ENCODE results near the gene ZW10.

ZW10 gene

DNA sequence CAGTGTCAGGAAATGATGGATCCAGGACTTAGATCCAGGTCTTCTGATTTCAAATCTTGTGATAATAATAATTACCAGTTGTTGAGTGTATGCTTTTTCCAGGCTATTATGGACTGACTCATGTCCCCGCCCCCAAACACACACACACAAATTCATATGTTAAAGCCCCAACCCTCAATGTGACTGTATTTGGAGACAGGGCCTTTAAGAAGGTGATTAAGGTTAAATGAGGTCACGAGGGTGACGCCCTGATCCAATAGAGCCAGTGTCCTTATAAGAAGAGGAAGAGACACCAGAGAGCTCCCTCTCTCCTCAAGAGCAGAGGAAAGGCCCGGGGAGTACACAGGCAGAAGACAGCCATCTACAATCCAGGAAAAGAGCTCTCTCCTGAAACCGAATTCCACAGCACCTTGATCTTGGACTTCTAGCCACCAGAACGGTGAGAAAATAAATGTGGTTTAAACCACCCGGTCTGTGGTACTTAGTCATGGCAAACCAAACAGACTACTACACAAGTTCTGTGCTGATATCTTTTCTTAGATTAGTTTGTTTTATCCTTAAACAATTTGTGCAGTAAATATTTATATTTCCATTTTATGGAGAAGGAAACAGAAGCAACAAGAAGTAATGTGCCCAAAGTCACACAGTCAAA lies 75.6 kb downstream of the ZW10 start:
- DNase-seq = no peak

DNA sequence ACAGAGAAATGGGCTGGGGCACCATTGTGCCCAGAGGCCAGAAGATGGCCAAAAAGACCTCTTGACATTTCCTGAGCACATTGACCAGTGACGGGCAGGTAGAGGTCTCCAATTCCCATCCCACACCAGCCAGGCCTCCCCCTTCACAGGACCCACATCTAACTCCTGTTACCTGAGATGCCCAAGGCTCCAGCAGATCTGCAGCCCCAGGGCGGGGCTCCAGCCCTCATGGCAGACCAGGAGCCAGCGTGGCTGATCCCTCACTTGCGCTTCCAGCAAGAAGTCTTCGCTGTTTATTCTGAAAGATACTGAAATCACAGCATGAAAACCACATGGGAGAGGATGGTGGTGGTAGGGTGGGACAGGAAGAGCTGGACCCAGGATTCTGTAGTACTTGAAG lies 76.4 kb downstream of the ZW10 start:
- DNase-seq = no peak

GRCh38 chr11:113695207-113695606 lies 78.3 kb downstream of the ZW10 start:
- no peak for DNase-seq

DNA sequence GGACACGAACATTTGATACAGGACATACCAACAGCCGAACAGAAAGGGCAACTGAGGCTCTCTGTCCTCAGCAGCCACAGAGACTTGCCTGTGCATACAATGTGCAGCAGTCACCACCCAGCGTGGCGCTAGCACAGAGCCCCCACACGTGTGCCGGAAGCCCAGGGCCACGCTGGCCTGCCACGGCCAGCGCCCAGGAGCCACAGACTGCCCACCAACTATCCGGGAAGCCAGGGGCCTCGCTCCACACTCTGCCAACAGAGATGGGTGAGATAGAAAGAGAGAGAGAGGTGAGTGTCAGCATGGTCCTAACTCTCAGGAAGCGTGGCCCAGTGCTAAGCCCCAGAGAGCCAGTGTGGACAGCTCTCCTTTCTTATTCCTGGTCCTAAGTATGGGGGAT lies 79.1 kb downstream of the ZW10 start:
- no peak for DNase-seq

- DNase-seq = no peak
These were observed 80.5 kb downstream of the ZW10 start for GRCh38 chr11:113693030-113693429.

- no peak for DNase-seq
These were observed 82.6 kb downstream of the ZW10 start for GRCh38 chr11:113690619-113691569.

DNA sequence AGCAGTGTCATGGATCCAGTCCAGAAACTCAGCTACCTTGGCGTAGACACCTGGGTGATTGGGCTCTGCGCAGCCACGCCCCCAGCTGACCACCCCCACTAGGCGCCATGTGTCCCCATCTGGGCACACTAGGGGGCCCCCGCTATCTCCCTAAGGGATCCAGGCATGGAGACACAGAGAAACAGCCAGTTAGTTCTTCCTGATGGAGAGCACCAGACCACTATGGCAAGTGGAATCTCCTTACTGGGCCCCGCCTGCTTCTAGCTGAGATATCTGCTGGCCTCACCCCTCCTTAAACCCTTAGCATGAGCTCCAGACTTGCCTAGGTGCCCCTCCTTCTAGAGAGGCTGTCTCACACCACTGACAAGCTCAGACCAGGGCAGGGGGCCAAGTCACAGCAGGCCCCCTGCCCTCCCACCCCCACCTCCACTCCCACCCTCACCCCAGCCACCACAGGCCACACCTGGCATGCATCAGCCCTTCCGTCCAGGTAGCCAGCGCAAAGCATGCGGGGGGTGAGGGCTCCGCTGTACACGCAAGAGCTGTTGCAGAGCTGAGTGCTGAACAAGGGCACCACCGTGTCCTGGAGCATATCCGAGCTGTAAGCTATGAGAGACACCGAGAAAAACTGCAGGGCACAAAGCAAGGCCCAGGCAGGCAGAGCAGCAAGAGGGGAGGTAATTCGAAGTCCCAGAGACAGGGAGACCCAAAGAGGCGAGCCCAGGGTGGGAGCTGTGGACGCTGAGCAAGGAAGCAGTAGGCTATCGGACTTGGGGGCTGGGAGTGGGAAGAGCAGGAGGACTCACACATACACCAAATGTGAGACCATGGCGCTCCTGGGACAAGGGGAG lies 83.5 kb downstream of the ZW10 start:
- no peak for DNase-seq

GRCh38 chr11:113685654-113686359 lies 87.7 kb downstream of the ZW10 start:
- DNase-seq = no peak

DNA sequence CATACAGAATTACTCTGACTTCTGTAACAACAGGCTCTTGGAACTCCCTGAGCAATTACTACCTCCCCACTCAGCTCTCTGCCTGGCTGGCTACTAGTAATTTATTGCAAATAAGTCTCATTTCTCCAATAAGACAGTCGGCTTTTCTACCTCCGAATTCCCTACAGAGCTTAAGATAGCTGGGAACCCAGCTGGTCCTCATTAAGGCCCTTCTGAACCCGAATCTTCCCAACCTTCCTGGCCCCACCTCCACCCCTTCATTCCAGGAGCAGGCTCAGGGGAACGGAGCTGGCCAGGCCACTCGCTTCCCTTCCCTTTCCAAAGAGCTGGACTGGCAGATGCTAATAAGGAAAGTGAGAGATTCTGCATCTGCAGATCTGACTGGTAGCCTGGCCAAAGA lies 89.0 kb downstream of the ZW10 start:
- DNase-seq = no peak

- DNase-seq = no peak
These were observed 89.9 kb downstream of the ZW10 start for GRCh38 chr11:113683481-113684046.
